PC-3 (cell line): ENCODE data around the gene RBM46. TPM values are rescaled to one million over a fixed set of nuclear protein-coding genes. Genes with fewer than 3 reads are reported as not detected.

Experiments used
- ATAC-seq: fragments of 200-7000 bp; cut with Tn5 transposase; 2 replicates; pipeline ENCODE4 v1.9.1; 2020; ENCODE audit warnings: mild to moderate bottlenecking, moderate library complexity
- BruUV-seq: library from RNA; stranded (reverse); fragments of 400-500 nt; replicated peaks from 2 replicates; lab custom pipeline; 2021; lab: Mats Ljungman, UMichigan
- CTCF ChIA-PET: fragments of 300-600 bp; sonication (Branson Sonifier 250); formaldehyde crosslinking; loops from one replicate; lab custom pipeline; 2022; ENCODE audit warnings: antibody characterized with exemption; lab: Charles Lee
- POLR2A ChIA-PET: fragments of 300-600 bp; sonication (Branson Sonifier 250); formaldehyde crosslinking; loops from one replicate; lab custom pipeline; 2022; ENCODE audit warnings: antibody characterized with exemption; ENCODE audit not compliant: unreplicated experiment; lab: Charles Lee
- DNase-seq: peaks from one replicate; pipeline ENCODE4 v3.0.0-alpha.2; 2015
- H2AFZ ChIP-seq: fragments of 300-600 bp; sonication (generic); 2 replicates; pipeline ENCODE4 v1.6.0; 2016; ENCODE audit warnings: antibody characterized with exemption, low read length
- H3F3A ChIP-seq: fragments of 300-600 bp; sonication (generic); one replicate; pipeline ENCODE4 v1.6.0; 2017; ENCODE audit warnings: antibody characterized with exemption, low read length, control low read depth, mild to moderate bottlenecking; ENCODE audit not compliant: unreplicated experiment
- H3K27ac ChIP-seq: fragments of 300-600 bp; sonication (generic); 2 replicates; pipeline ENCODE4 v1.5.1; 2016; ENCODE audit warnings: mild to moderate bottlenecking, low read length
- H3K27me3 ChIP-seq: fragments of 300-600 bp; sonication (generic); 2 replicates; pipeline ENCODE4 v1.6.1; 2016; ENCODE audit warnings: low read length, mixed read lengths
- H3K36me3 ChIP-seq: fragments of 300-600 bp; sonication (generic); 2 replicates; pipeline ENCODE4 v1.6.1; 2016; ENCODE audit warnings: low read depth, mixed run types, low read length, mixed read lengths
- H3K4me1 ChIP-seq: fragments of 300-600 bp; sonication (generic); 2 replicates; pipeline ENCODE4 v1.5.1; 2016; ENCODE audit warnings: low read length; ENCODE audit not compliant: insufficient read depth
- H3K4me2 ChIP-seq: fragments of 300-600 bp; sonication (generic); 2 replicates; pipeline ENCODE4 v1.6.0; 2016; ENCODE audit warnings: low read length
- H3K4me3 ChIP-seq: fragments of 300-600 bp; sonication (generic); 2 replicates; pipeline ENCODE4 v1.5.1; 2016; ENCODE audit warnings: mild to moderate bottlenecking, low read length, mixed read lengths
- H3K79me2 ChIP-seq: fragments of 300-600 bp; sonication (generic); 2 replicates; pipeline ENCODE4 v1.6.1; 2017; ENCODE audit warnings: low read length, mixed read lengths
- H3K9ac ChIP-seq: fragments of 300-600 bp; sonication (generic); 2 replicates; pipeline ENCODE4 v1.6.0; 2016; ENCODE audit warnings: mild to moderate bottlenecking, low read length
- H3K9me2 ChIP-seq: fragments of 300-600 bp; sonication (generic); replicated peaks from 2 replicates; pipeline ENCODE4 v1.6.1; 2016; ENCODE audit warnings: mixed run types, low read length, mixed read lengths
- H3K9me3 ChIP-seq: fragments of 300-600 bp; sonication (generic); 2 replicates; pipeline ENCODE4 v1.6.1; 2016; ENCODE audit warnings: low read length, mixed read lengths
- H4K20me1 ChIP-seq: fragments of 300-600 bp; sonication (generic); 2 replicates; pipeline ENCODE4 v1.6.1; 2016; ENCODE audit warnings: low read length, mixed read lengths
- EZH2 ChIP-seq: fragments of 300-600 bp; sonication (generic); IDR thresholded peaks from one replicate; pipeline ENCODE4 v1.6.1; 2017; ENCODE audit warnings: antibody characterized with exemption, mild to moderate bottlenecking, low read length; ENCODE audit not compliant: unreplicated experiment
- EZH2phosphoT487 ChIP-seq: fragments of 300-600 bp; sonication (generic); IDR thresholded peaks from 2 replicates; pipeline ENCODE4 v1.6.1; 2018; ENCODE audit warnings: mild to moderate bottlenecking, antibody characterized with exemption, low read length, borderline replicate concordance
- intact Hi-C: fragments of 100-400 bp; cut with micrococcal nuclease; formaldehyde crosslinking; loops from 2 replicates; pipeline ENCODE4 v1.9.0; 2023
- total RNA-seq: library from RNA; depleted of rRNA; stranded (reverse); fragments of >200 nt; gene quantifications from 2 replicates; pipeline ENCODE4 v1.2.3, GENCODE V29; 2014
- TF ChIP-seq, protein P1 (sequence below): fragments of 300-600 bp; sonication (generic); conservative IDR thresholded peaks from 2 replicates; pipeline ENCODE4 v1.5.1; 2017; ENCODE audit warnings: antibody characterized with exemption, low read depth, mild to moderate bottlenecking, low read length

RBM46 gene
- total RNA-seq, 1 experiment from 2014 or later = not detected

DNA sequence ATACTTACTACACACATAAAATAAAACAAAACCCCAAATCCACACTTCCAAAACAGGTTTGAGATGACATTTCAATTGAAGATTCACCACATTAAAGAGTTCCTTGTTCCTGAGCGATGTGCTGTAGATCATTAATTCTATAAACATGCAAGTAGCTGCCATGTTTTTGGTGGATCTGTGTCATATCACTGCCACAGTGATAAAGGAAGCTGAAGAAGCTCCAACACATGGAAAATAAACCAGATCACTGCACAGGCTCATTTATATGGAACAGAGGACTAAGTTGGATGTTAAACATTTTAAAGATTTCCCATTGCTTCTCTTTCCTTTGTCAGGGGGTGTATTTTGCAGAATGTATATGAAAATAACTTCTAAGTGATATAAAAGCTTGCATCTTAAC, 2.8 kb upstream of the RBM46 start:
- ATAC-seq = no peak
- no peaks in the 10 kb centered on the region for H3K9me2 ChIP-seq
- no peaks in the 10 kb centered on the region for H3K27me3 ChIP-seq
- H3F3A ChIP-seq = no peaks in the 10 kb centered on the region
- DNase-seq = no peak
- no peaks in the 10 kb centered on the region for H3K9me3 ChIP-seq
- no peaks in the 10 kb centered on the region for H4K20me1 ChIP-seq
- no peak overlapping the region for H3K4me2 ChIP-seq
- no peak overlapping the region for H2AFZ ChIP-seq
- CTCF ChIA-PET = interaction anchor here (0.7 kb wide), 1 partner anchor 156 kb away, joined by 3 read pairs; no protein-coding TSS in a partner anchor
- TF ChIP-seq EZH2 = no peak
- TF ChIP-seq EZH2phosphoT487 = no peak
- TF ChIP-seq, protein P1, sequence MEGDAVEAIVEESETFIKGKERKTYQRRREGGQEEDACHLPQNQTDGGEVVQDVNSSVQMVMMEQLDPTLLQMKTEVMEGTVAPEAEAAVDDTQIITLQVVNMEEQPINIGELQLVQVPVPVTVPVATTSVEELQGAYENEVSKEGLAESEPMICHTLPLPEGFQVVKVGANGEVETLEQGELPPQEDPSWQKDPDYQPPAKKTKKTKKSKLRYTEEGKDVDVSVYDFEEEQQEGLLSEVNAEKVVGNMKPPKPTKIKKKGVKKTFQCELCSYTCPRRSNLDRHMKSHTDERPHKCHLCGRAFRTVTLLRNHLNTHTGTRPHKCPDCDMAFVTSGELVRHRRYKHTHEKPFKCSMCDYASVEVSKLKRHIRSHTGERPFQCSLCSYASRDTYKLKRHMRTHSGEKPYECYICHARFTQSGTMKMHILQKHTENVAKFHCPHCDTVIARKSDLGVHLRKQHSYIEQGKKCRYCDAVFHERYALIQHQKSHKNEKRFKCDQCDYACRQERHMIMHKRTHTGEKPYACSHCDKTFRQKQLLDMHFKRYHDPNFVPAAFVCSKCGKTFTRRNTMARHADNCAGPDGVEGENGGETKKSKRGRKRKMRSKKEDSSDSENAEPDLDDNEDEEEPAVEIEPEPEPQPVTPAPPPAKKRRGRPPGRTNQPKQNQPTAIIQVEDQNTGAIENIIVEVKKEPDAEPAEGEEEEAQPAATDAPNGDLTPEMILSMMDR = no peak
- no peaks in the 10 kb centered on the region for H3K4me1 ChIP-seq
- no peak overlapping the region for H3K27ac ChIP-seq
- POLR2A ChIA-PET = no interaction called here
- H3K9ac ChIP-seq = no peak overlapping the region
- no peaks in the 10 kb centered on the region for H3K79me2 ChIP-seq
- BruUV-seq = no TSS peak
- no peaks in the 10 kb centered on the region for H3K36me3 ChIP-seq
- no peak overlapping the region for H3K4me3 ChIP-seq
- intact Hi-C loops = loop anchor here (2.0 kb wide), 2 partner anchors 141 to 225 kb away; no protein-coding TSS in a partner anchor

DNA sequence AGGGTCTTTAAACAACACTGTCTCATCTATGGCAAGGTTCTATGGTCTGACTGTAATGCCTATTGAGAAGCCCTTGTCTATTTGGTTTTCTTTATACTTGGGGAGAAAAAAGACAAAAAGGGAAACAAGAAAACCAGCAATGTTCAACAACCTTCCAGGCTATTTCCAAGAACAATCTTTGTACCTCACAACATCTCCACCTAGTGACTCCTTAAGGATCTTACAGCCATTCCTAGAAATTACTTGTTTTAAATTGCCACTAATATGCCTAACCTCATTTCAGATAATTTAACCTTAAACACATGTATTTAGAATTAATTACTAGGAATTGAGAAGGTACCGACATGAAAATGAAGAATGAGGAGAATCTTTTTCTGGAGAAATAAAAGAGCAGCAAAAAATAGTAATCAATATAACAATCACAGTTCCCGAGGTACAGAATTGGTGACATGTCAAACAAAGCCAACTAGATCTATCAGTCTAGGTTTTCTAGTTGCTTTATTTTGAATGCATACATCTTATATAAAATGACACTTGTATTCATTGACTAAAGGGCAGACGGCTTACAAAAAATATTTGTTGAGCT, 1.6 kb upstream of the RBM46 start:
- Histone ChIP-seq H3K9me3 (no peaks in the 10 kb centered on the region), H3K9ac (no peak overlapping the region), H3K9me2 (no peaks in the 10 kb centered on the region), H3K4me2 (no peak overlapping the region), H3F3A (no peaks in the 10 kb centered on the region), H3K36me3 (no peaks in the 10 kb centered on the region), H3K79me2 (no peaks in the 10 kb centered on the region), H2AFZ (no peak overlapping the region), H3K4me1 (no peaks in the 10 kb centered on the region), H3K27ac (no peak overlapping the region), H3K4me3 (no peak overlapping the region), H3K27me3 (peaks cover 6% of the 10 kb centered on the region), H4K20me1 (no peaks in the 10 kb centered on the region)
- DNase-seq (peak; percentile 49), ATAC-seq (no peak)
- ChIA-PET POLR2A (no interaction called here), CTCF (no interaction called here)
- BruUV-seq = no TSS peak
- no peak for TF ChIP-seq EZH2phosphoT487
- TF ChIP-seq, protein P1 = peak; percentile 73
- no peak for TF ChIP-seq EZH2
- intact Hi-C loops = loop anchor here (1.0 to 2.0 kb wide), 3 partner anchors 92 to 227 kb away; no protein-coding TSS in a partner anchor

DNA sequence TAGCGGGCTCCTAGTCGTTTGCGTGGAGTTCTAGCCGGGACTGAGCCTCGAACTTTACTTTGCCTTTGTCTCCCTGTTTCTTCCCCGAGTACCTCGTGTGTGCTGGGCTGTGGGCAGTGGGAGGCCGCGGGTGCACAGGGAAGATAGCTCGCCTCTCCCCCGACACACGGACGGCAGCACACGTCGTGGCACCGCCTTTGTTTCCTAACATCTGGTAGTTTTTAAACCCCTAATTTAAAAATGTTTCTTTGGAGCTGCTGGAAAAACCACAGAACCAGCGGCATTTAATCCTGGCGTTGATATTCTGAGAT, 866 bp downstream of the RBM46 start:
- no peak for ATAC-seq
- Histone ChIP-seq H3F3A (no peaks in the 10 kb centered on the region), H2AFZ (no peak overlapping the region), H3K79me2 (no peaks in the 10 kb centered on the region), H4K20me1 (no peaks in the 10 kb centered on the region), H3K9me2 (no peaks in the 10 kb centered on the region), H3K9me3 (no peaks in the 10 kb centered on the region), H3K36me3 (no peaks in the 10 kb centered on the region), H3K4me2 (no peak overlapping the region), H3K27ac (no peak overlapping the region), H3K9ac (no peak overlapping the region), H3K27me3 (peaks cover 9% of the 10 kb centered on the region), H3K4me3 (no peak overlapping the region), H3K4me1 (no peaks in the 10 kb centered on the region)
- CTCF ChIA-PET = interaction anchor here (0.7 to 0.9 kb wide), 2 partner anchors 16 to 95 kb away, joined by 3 to 4 read pairs; no protein-coding TSS in a partner anchor
- TF ChIP-seq, protein P1 = no peak
- TF ChIP-seq EZH2 (no peak), EZH2phosphoT487 (no peak)
- no peak for DNase-seq
- intact Hi-C loops = no loop called here
- POLR2A ChIA-PET = no interaction called here
- no TSS peak for BruUV-seq
